ENCODE measurements around the gene CNTROB. TPM values are rescaled to one million over a fixed set of nuclear protein-coding genes. Genes with fewer than 3 reads are reported as not detected.

Gene CNTROB
- total RNA-seq, 2 experiments from 2014 or later, result 55.4 to 72.3 TPM

DNA sequence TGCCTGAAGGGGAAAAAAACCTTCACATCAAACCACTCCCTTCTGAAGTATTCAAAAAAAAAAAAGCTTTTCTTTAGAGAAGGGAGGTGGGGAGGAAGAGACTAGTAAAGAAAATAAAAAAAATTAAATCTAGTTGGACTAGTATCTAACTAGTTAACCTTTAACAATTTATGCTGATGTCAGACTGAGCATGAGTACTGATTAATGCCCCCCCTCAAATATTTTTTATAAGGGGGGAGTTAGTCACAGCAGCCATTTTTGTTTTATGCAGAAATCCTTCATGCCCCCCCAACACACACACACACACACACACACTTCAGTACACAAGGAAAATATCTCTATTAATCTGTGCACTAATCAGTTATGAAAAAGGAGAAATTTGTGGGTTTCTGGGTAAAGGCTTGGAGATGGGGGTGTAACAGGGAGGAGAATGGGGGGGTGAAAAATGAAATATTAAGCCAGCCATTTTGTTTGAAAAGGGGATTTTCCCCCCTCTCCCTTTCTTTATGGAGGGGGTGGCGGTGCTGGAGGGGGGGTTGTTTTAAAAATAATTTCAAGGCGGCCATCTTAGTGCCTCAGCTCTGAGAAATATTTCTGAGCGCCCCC is 48.1 kb upstream of the CNTROB start:
- ChIA-PET CTCF (ENCODE audit: unreplicated experiment) (no interaction called here), POLR2A (interaction anchor here (0.6 to 1.3 kb wide), 2 partner anchors 12 to 53 kb away, joined by 3 to 5 read pairs; no protein-coding TSS in a partner anchor)
- Histone ChIP-seq H3K36me3 (ENCODE audit: insufficient read depth, low read length) (peaks cover 37% of the 10 kb centered on the region), H4K20me1 (ENCODE audit: insufficient read depth, low read length) (0 out of 2 replicates have a peak, but pooled peaks cover 5% of the 10 kb centered on the region), H3K9me3 (ENCODE audit: low read length) (no peaks in the 10 kb centered on the region), H3K27ac (ENCODE audit: low read depth, low read length, poor library complexity, severe bottlenecking) (peak overlapping the region; percentile 87), H3K79me2 (ENCODE audit: insufficient read depth, low read depth, low read length) (peaks cover 65% of the 10 kb centered on the region), H2AFZ (ENCODE audit: low read length) (no peak overlapping the region; the same call in 1 of the 2 replicates), H3K4me3 (ENCODE audit: low read depth, low read length, poor library complexity, severe bottlenecking) (peak overlapping the region; percentile 70), H3K4me2 (ENCODE audit: low read length) (peak overlapping the region; percentile 97), H3K4me1 (ENCODE audit: insufficient read depth, low read length, poor library complexity, severe bottlenecking) (peaks cover 60% of the 10 kb centered on the region), H3K9me2 (ENCODE audit: insufficient read depth, low read length) (no peaks in the 10 kb centered on the region)
- no peak for TF ChIP-seq EZH2phosphoT487 (IDR thresholded peaks at IDR 0.05; ENCODE audit: borderline replicate concordance, low read depth, low read length)
- TF ChIP-seq, protein P1, sequence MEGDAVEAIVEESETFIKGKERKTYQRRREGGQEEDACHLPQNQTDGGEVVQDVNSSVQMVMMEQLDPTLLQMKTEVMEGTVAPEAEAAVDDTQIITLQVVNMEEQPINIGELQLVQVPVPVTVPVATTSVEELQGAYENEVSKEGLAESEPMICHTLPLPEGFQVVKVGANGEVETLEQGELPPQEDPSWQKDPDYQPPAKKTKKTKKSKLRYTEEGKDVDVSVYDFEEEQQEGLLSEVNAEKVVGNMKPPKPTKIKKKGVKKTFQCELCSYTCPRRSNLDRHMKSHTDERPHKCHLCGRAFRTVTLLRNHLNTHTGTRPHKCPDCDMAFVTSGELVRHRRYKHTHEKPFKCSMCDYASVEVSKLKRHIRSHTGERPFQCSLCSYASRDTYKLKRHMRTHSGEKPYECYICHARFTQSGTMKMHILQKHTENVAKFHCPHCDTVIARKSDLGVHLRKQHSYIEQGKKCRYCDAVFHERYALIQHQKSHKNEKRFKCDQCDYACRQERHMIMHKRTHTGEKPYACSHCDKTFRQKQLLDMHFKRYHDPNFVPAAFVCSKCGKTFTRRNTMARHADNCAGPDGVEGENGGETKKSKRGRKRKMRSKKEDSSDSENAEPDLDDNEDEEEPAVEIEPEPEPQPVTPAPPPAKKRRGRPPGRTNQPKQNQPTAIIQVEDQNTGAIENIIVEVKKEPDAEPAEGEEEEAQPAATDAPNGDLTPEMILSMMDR (conservative IDR thresholded peaks at IDR 0.05; ENCODE audit: low read length), result no peak
- peak; percentile 61 for DNase-seq (ENCODE audit: low spot score)
- intact Hi-C loops (cut with micrococcal nuclease; ENCODE audit: unreplicated experiment), result no loop called here
- no TSS peak for BruUV-seq (replicated peaks)

DNA sequence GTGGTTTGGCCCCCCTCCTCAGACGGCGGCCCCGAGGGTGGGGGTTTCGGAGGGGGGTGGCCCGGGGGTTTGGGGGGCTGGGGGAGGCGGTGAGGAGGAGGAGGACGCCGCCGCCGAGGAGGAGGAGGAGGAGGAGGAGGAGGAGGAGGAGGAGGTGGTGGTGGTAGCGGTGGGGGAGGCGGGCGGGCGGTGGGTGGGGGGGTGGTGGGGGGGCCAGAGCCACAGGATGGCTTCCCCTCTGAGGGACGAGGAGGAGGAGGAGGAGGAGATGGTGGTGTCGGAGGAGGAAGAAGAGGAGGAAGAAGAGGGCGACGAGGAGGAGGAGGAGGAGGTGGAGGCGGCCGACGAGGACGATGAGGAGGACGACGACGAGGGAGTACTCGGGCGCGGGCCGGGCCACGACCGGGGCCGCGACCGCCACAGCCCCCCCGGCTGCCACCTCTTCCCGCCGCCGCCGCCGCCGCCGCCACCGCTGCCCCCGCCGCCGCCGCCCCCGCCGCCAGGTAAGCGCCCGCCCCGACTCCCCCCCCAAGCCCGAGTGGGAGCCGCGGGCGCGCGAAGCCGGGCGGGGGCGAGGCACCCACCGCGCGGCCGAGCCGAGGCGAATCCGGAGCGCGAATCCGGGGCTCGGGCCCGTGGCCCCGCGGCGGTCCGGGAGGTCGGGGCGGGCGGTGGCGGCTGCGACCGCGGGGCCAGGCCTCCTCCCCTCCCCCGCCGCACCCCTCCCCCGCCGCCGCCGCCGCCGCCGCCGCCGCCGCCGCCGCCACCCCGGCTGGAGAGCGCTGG is 47.2 kb upstream of the CNTROB start:
- Histone ChIP-seq H3K36me3 (ENCODE audit: insufficient read depth, low read length) (peaks cover 34% of the 10 kb centered on the region), H3K4me3 (ENCODE audit: low read depth, low read length, poor library complexity, severe bottlenecking) (peak overlapping the region; percentile 95), H3K4me2 (ENCODE audit: low read length) (no peak overlapping the region; the same call in 1 of the 2 replicates), H3K27ac (ENCODE audit: low read depth, low read length, poor library complexity, severe bottlenecking) (peak overlapping the region; percentile 90), H3K9me2 (ENCODE audit: insufficient read depth, low read length) (no peaks in the 10 kb centered on the region), H3K79me2 (ENCODE audit: insufficient read depth, low read depth, low read length) (peaks cover 64% of the 10 kb centered on the region), H3K9me3 (ENCODE audit: low read length) (no peaks in the 10 kb centered on the region), H3K4me1 (ENCODE audit: insufficient read depth, low read length, poor library complexity, severe bottlenecking) (peaks cover 56% of the 10 kb centered on the region), H2AFZ (ENCODE audit: low read length) (no peak overlapping the region), H4K20me1 (ENCODE audit: insufficient read depth, low read length) (0 out of 2 replicates have a peak, but pooled peaks cover 5% of the 10 kb centered on the region)
- TF ChIP-seq, protein P1 (conservative IDR thresholded peaks at IDR 0.05; ENCODE audit: low read length), result no peak
- TF ChIP-seq EZH2phosphoT487 (IDR thresholded peaks at IDR 0.05; ENCODE audit: borderline replicate concordance, low read depth, low read length), result no peak
- ChIA-PET POLR2A (interaction anchor here (1.3 kb wide), 1 partner anchor 25 kb away, joined by 3 read pairs; no protein-coding TSS in a partner anchor), CTCF (ENCODE audit: unreplicated experiment) (no interaction called here)
- DNase-seq (ENCODE audit: low spot score), result peak; percentile 32
- intact Hi-C loops (cut with micrococcal nuclease; ENCODE audit: unreplicated experiment), result loop anchor here (5.0 kb wide), 1 partner anchor 233 kb away; the partner anchor contains the start of gene ALOXE3
- BruUV-seq (replicated peaks), result no TSS peak
